Activated T-helper 1 cell treated with anti-CD3 and anti-CD28 coated beads, Interleukin-12 subunit alpha, Interleukin-12 subunit beta, Interleukin-2, Interleukin-4 antibody, amounts not matched to agents 30 ng/mL and 10 ng/mL and 1 ng/mL, durations not matched to agents 14 hours and 24 hours and 36 hours (primary cell): ENCODE data around the gene RXRB. TPM values are rescaled to one million over a fixed set of nuclear protein-coding genes. Genes with fewer than 3 reads are reported as not detected.
A peak's percentile ranks its signal among the peaks of the same experiment; 100 is the strongest.

ENCODE experiments used
- DNase-seq: peaks from one replicate; pipeline ENCODE4 v3.0.0; 2021; ENCODE audit warnings: low spot score
- H3K27ac Mint-ChIP-seq: one replicate; pipeline ENCODE4 v1.8.0; 2021; ENCODE audit warnings: mild to moderate bottlenecking, mixed read lengths
- H3K27me3 Mint-ChIP-seq: one replicate; pipeline ENCODE4 v1.8.0; 2022; ENCODE audit warnings: mild to moderate bottlenecking, moderate library complexity, mixed read lengths; ENCODE audit not compliant: insufficient read depth
- H3K36me3 Mint-ChIP-seq: one replicate; pipeline ENCODE4 v1.8.0; 2021; ENCODE audit warnings: low read depth, mixed read lengths
- H3K4me1 Mint-ChIP-seq: one replicate; pipeline ENCODE4 v1.8.0; 2021; ENCODE audit warnings: low read depth, mixed read lengths
- H3K4me3 Mint-ChIP-seq: one replicate; pipeline ENCODE4 v1.8.0; 2021; ENCODE audit warnings: mild to moderate bottlenecking, moderate library complexity, mixed read lengths
- H3K9me3 Mint-ChIP-seq: one replicate; pipeline ENCODE4 v1.8.0; 2021; ENCODE audit warnings: mixed read lengths
- intact Hi-C: fragments of 100-400 bp; cut with micrococcal nuclease; formaldehyde crosslinking; loops from one replicate; pipeline ENCODE4 v1.15.1; 2024
- total RNA-seq: library from RNA; stranded (reverse); gene quantifications from 2 replicates; pipeline ENCODE4 v1.2.3, GENCODE V29; 2022

Gene RXRB
- total RNA-seq, 1 donor from 2014 or later: 47.4 TPM

GRCh38 chr6:33167374-33168283 is 32.8 kb downstream of the RXRB start:
- Mint-ChIP-seq H3K9me3 (no peaks in the 10 kb centered on the region), H3K36me3 (no peaks in the 10 kb centered on the region), H3K4me3 (no peak overlapping the region), H3K4me1 (no peaks in the 10 kb centered on the region), H3K27me3 (peaks cover 1% of the 10 kb centered on the region), H3K27ac (no peak overlapping the region)
- intact Hi-C loops: no loop called here
- DNase-seq: no peak

GRCh38 chr6:33166811-33167210 is 33.7 kb downstream of the RXRB start:
- H3K36me3 Mint-ChIP-seq: no peaks in the 10 kb centered on the region
- no peak overlapping the region for H3K27ac Mint-ChIP-seq
- intact Hi-C loops: no loop called here
- DNase-seq: no peak
- H3K4me3 Mint-ChIP-seq: no peak overlapping the region
- peaks cover 1% of the 10 kb centered on the region for H3K27me3 Mint-ChIP-seq
- H3K4me1 Mint-ChIP-seq: peaks cover under 1% of the 10 kb centered on the region
- H3K9me3 Mint-ChIP-seq: no peaks in the 10 kb centered on the region

DNA sequence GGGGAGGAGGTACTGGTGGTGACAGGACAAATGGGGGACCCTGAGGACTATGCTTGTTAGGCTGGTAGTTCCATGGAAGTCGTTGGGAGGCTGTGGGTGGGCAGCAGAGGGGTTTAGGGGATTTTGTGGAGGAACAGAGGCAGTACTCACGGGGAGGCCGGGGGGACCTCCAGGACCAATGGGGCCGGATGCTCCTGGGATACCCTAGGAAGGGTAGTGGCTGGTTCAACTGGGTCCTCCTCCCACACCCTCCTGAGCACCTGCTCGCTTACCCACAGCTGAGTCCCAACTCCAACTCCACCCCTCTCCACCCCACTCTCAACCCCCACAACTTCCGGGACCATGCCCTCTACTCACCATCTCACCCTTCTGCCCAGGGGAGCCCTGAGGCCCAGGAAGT is 34.1 kb downstream of the RXRB start:
- DNase-seq: no peak
- Mint-ChIP-seq H3K27ac (no peak overlapping the region), H3K4me1 (peaks cover 5% of the 10 kb centered on the region), H3K36me3 (no peaks in the 10 kb centered on the region), H3K4me3 (no peak overlapping the region), H3K9me3 (no peaks in the 10 kb centered on the region), H3K27me3 (peaks cover 1% of the 10 kb centered on the region)
- intact Hi-C loops: no loop called here

- Mint-ChIP-seq H3K36me3 (no peaks in the 10 kb centered on the region), H3K27me3 (peaks cover 1% of the 10 kb centered on the region), H3K4me1 (peaks cover 10% of the 10 kb centered on the region), H3K4me3 (no peak overlapping the region), H3K27ac (no peak overlapping the region), H3K9me3 (no peaks in the 10 kb centered on the region)
- no peak for DNase-seq
- intact Hi-C loops: no loop called here
Observed at GRCh38 chr6:33165581-33166258, 34.7 kb downstream of the RXRB start.

GRCh38 chr6:33164665-33165373 is 35.6 kb downstream of the RXRB start:
- Mint-ChIP-seq H3K4me3 (no peak overlapping the region), H3K4me1 (peaks cover 10% of the 10 kb centered on the region), H3K9me3 (no peaks in the 10 kb centered on the region), H3K27me3 (peaks cover 1% of the 10 kb centered on the region), H3K36me3 (no peaks in the 10 kb centered on the region), H3K27ac (no peak overlapping the region)
- DNase-seq: no peak
- intact Hi-C loops: loop anchor here (5.0 kb wide), 1 partner anchor 43 kb away; no protein-coding TSS in a partner anchor

- Mint-ChIP-seq H3K9me3 (no peaks in the 10 kb centered on the region), H3K36me3 (no peaks in the 10 kb centered on the region), H3K4me3 (no peak overlapping the region), H3K27ac (no peak overlapping the region), H3K27me3 (peaks cover 1% of the 10 kb centered on the region), H3K4me1 (peaks cover 10% of the 10 kb centered on the region)
- intact Hi-C loops: loop anchor here (5.0 kb wide), 1 partner anchor 42 kb away; no protein-coding TSS in a partner anchor
- DNase-seq: no peak
Observed at GRCh38 chr6:33164176-33164575, 36.3 kb downstream of the RXRB start.

- DNase-seq: no peak
- intact Hi-C loops: loop anchor here (5.0 kb wide), 1 partner anchor 41 kb away; no protein-coding TSS in a partner anchor
- H3K9me3 Mint-ChIP-seq: no peaks in the 10 kb centered on the region
- H3K36me3 Mint-ChIP-seq: no peaks in the 10 kb centered on the region
- peaks cover 10% of the 10 kb centered on the region for H3K4me1 Mint-ChIP-seq
- no peak overlapping the region for H3K4me3 Mint-ChIP-seq
- peaks cover 1% of the 10 kb centered on the region for H3K27me3 Mint-ChIP-seq
- no peak overlapping the region for H3K27ac Mint-ChIP-seq
Observed at GRCh38 chr6:33163540-33163939, 36.9 kb downstream of the RXRB start.

- Mint-ChIP-seq H3K4me1 (peaks cover 10% of the 10 kb centered on the region), H3K9me3 (no peaks in the 10 kb centered on the region), H3K36me3 (no peaks in the 10 kb centered on the region), H3K27ac (peak overlapping the region; percentile 65), H3K4me3 (peak overlapping the region; percentile 80), H3K27me3 (peaks cover 4% of the 10 kb centered on the region)
- intact Hi-C loops: loop anchor here (1.0 to 5.0 kb wide), 4 partner anchors 35 to 87 kb away; partner anchors contain the start of genes RXRB and SLC39A7
- DNase-seq: peak; percentile 78
Observed at GRCh38 chr6:33161354-33162331, 38.8 kb downstream of the RXRB start.

- H3K27ac Mint-ChIP-seq: peak overlapping the region; percentile 65
- H3K4me1 Mint-ChIP-seq: peaks cover 10% of the 10 kb centered on the region
- DNase-seq: no peak
- H3K27me3 Mint-ChIP-seq: peaks cover 4% of the 10 kb centered on the region
- intact Hi-C loops: loop anchor here (1.0 to 5.0 kb wide), 4 partner anchors 36 to 87 kb away; partner anchors contain the start of genes RXRB and SLC39A7
- H3K4me3 Mint-ChIP-seq: peak overlapping the region; percentile 80
- H3K9me3 Mint-ChIP-seq: no peaks in the 10 kb centered on the region
- H3K36me3 Mint-ChIP-seq: no peaks in the 10 kb centered on the region
Observed at GRCh38 chr6:33160728-33161344, 39.6 kb downstream of the RXRB start.

DNA sequence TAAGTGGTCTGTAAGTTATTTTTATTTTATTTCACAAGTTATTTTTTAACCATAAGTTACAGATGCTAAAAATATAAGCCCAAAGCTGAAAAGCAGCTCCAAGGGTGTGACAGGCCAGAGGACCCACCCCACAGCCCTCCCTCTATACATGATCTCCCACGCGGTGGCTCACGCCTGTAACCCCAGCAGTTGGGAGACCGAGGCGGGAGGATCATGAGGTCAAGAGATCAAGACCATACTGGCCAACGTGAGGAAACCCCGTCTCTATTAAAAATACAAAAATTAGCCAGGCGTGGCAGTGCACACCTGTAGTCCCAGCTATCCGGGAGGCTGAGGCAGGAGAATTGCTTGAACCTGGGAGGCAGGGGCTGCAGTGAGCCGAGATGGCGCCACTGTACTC is 40.4 kb downstream of the RXRB start:
- Mint-ChIP-seq H3K27ac (no peak overlapping the region), H3K9me3 (no peaks in the 10 kb centered on the region), H3K36me3 (no peaks in the 10 kb centered on the region), H3K27me3 (peaks cover 6% of the 10 kb centered on the region), H3K4me3 (no peak overlapping the region), H3K4me1 (peaks cover 10% of the 10 kb centered on the region)
- no peak for DNase-seq
- intact Hi-C loops: loop anchor here (2.0 to 5.0 kb wide), 2 partner anchors 37 to 38 kb away; no protein-coding TSS in a partner anchor

- peaks cover 8% of the 10 kb centered on the region for H3K9me3 Mint-ChIP-seq
- intact Hi-C loops: no loop called here
- peaks cover 15% of the 10 kb centered on the region for H3K27me3 Mint-ChIP-seq
- H3K4me1 Mint-ChIP-seq: peaks cover 10% of the 10 kb centered on the region
- H3K36me3 Mint-ChIP-seq: no peaks in the 10 kb centered on the region
- no peak overlapping the region for H3K27ac Mint-ChIP-seq
- DNase-seq: no peak
- H3K4me3 Mint-ChIP-seq: no peak overlapping the region
Observed at GRCh38 chr6:33156964-33157363, 43.5 kb downstream of the RXRB start.
